HG03354 (cell line): ENCODE measurements around the gene PRPF38B.
"Not testable (repeated sequence)": the region's sequence is repeated elsewhere in the genome, so short reads cannot be mapped to it uniquely, and the experiment has no call there.

ENCODE experiments used
- ATAC-seq: cut with Tn5 transposase; IDR thresholded peaks from one replicate; pipeline ENCODE4 v1.9.1; 2021; ENCODE audit warnings: mild to moderate bottlenecking; ENCODE audit not compliant: unreplicated experiment, poor library complexity, severe bottlenecking

Gene PRPF38B

GRCh38 chr1:108671143-108671542 is 21.0 kb upstream of the PRPF38B start:
- no peak for ATAC-seq

- no peak for ATAC-seq
Observed at GRCh38 chr1:108678706-108679105, 13.4 kb upstream of the PRPF38B start.

- no peak for ATAC-seq
Observed at GRCh38 chr1:108679586-108680213, 12.4 kb upstream of the PRPF38B start.

- not testable (repeated sequence) for ATAC-seq
Observed at GRCh38 chr1:108681701-108682100, 10.4 kb upstream of the PRPF38B start.

- ATAC-seq: no peak
Observed at GRCh38 chr1:108685529-108685928, 6.6 kb upstream of the PRPF38B start.

GRCh38 chr1:108686614-108687313 is 5.3 kb upstream of the PRPF38B start:
- ATAC-seq: no peak

GRCh38 chr1:108691128-108691941 is 775 bp upstream of the PRPF38B start:
- ATAC-seq: peak; percentile 9

- peak; percentile 52 for ATAC-seq
Observed at GRCh38 chr1:108692724-108693655, 880 bp downstream of the PRPF38B start.

- ATAC-seq: no peak
Observed at GRCh38 chr1:108695535-108695934, 3.4 kb downstream of the PRPF38B start.

- ATAC-seq: no peak
Observed at GRCh38 chr1:108699375-108700332, 7.5 kb downstream of the PRPF38B start.

- ATAC-seq: no peak
Observed at GRCh38 chr1:108701176-108701849, 9.2 kb downstream of the PRPF38B start.

- ATAC-seq: not testable (repeated sequence)
Observed at GRCh38 chr1:108702109-108702508, 10.0 kb downstream of the PRPF38B start.

- no peak for ATAC-seq
Observed at GRCh38 chr1:108703939-108704338, 11.8 kb downstream of the PRPF38B start.

GRCh38 chr1:108704496-108704895 is 12.4 kb downstream of the PRPF38B start:
- ATAC-seq: no peak

GRCh38 chr1:108706643-108707042 is 14.5 kb downstream of the PRPF38B start:
- ATAC-seq: no peak

GRCh38 chr1:108708691-108709660 is 16.9 kb downstream of the PRPF38B start:
- peak; percentile 62 for ATAC-seq

GRCh38 chr1:108712606-108713150 is 20.6 kb downstream of the PRPF38B start, which contains the start of gene FNDC7:
Gene FNDC7, plus strand, starts transcription at chr1:108712908. Its CDS starts 26 bp downstream, at chr1:108712934.
- no peak for ATAC-seq
